22Rv1 (cell line): Measurements from ENCODE around the gene HEXD.
"Not testable (repeated sequence)": the region's sequence is repeated elsewhere in the genome, so short reads cannot be mapped to it uniquely, and the experiment has no call there.

Experiments
- H3K27ac ChIP-seq: fragments of 450-650 bp; 2 replicates; pipeline ENCODE4 v1.5.1; 2017
- ZFX ChIP-seq: fragments of 450-650 bp; IDR thresholded peaks from 2 replicates; pipeline ENCODE4 v1.6.1; 2017; ENCODE audit warnings: antibody characterized with exemption, borderline replicate concordance
- TF ChIP-seq, protein P1 (sequence below): fragments of 450-650 bp; IDR thresholded peaks from 2 replicates; pipeline ENCODE4 v1.5.1; 2017; ENCODE audit warnings: mild to moderate bottlenecking

HEXD gene

GRCh38 chr17:82374626-82375331 is 43.4 kb upstream of the HEXD start:
- H3K27ac ChIP-seq: no peak overlapping the region
- no peak for TF ChIP-seq ZFX
- TF ChIP-seq, protein P1, sequence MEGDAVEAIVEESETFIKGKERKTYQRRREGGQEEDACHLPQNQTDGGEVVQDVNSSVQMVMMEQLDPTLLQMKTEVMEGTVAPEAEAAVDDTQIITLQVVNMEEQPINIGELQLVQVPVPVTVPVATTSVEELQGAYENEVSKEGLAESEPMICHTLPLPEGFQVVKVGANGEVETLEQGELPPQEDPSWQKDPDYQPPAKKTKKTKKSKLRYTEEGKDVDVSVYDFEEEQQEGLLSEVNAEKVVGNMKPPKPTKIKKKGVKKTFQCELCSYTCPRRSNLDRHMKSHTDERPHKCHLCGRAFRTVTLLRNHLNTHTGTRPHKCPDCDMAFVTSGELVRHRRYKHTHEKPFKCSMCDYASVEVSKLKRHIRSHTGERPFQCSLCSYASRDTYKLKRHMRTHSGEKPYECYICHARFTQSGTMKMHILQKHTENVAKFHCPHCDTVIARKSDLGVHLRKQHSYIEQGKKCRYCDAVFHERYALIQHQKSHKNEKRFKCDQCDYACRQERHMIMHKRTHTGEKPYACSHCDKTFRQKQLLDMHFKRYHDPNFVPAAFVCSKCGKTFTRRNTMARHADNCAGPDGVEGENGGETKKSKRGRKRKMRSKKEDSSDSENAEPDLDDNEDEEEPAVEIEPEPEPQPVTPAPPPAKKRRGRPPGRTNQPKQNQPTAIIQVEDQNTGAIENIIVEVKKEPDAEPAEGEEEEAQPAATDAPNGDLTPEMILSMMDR: no peak

DNA sequence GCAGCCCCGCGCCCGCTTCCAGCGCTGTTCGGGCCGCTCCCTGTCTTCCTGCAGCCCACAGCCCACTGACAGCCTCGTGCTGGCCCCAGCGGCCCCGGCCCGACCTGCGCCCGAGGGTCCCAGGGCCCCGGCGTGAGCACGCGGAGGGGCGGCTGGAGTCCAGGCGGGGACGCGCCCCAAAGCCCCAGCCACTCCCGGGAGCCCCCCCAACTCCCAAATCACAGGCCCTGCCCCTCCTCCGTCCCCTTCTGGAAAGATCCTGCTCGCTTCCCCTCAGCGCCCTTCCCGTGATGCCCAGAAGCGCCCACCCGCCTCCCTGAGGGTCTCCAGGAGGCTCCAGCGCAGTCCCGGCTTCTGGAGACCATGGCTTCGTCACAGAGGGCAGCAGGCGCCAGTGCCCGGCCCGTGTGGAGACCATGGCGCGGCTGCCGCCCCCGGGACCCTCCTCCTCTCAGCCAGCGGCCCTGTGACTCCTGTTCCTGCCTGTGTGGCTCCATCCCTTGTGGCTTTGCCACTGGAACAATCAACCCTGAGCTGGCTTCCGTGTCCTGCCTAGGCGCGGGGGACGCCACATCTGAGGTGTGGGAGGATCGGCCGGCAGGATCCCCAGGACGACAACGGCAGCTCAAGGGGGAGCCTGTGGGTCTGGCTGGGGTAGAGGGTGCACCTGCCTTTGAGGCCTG is 42.6 kb upstream of the HEXD start:
- TF ChIP-seq ZFX: no peak
- TF ChIP-seq, protein P1: no peak
- H3K27ac ChIP-seq: no peak overlapping the region

GRCh38 chr17:82376042-82376730 is 42.0 kb upstream of the HEXD start:
- no peak overlapping the region for H3K27ac ChIP-seq
- TF ChIP-seq, protein P1: no peak
- TF ChIP-seq ZFX: no peak

DNA sequence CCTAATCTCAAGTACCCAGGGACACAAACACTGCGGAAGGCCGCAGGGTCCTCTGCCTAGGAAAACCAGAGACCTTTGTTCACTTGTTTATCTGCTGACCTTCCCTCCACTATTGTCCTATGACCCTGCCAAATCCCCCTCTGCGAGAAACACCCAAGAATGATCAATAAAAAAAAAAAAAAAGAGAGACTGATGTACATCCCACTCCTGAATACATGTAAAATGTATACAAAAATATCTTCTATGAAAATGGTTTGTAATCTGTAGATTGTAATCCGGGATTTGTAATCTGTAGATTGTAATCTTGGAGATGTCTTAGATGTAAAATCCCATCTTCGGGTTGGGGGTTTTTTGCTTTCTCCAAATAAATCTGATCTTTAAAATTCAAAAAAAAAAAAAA is 40.9 kb upstream of the HEXD start:
- not testable (repeated sequence) for H3K27ac ChIP-seq

DNA sequence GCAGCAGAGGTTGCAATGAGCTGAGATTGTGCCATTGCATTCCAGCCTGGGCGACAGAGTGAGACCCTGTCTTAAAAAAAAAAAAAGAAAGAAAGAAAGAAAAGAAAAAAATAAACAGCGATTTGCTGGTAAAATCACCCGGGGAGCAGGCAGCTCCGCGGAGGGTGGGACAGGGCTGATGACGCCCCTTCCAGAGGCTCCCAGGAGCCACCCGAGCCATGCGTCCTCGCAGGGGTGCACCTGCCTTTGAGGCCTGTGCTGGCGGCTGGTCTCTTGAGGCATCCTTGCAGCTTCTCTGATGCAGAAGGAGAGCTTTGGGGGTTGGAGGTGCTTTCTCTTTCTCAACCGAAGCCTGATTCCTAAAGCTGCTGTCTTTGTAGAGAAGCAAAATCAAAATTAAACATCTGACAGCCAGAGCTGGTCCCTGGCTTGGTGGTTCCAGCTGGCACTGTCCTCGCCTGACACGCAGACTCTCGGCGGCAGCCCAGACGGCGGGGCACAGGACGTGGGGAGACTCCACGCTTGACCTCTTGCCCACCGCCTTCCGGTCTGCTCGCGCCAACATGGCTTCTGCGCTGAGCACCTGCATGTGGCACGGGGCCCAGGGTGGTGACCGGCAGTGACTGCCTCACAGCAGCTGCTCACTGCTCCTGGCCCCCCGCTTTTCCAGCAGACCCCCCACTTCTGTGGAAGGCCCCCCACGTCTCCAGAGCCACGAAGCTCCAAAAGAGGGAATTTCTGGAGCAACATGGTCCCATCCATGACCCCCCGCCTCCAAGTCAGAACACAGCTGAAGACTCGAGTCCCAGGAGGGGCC is 40.0 kb upstream of the HEXD start:
- no peak overlapping the region for H3K27ac ChIP-seq
- no peak for TF ChIP-seq ZFX
- TF ChIP-seq, protein P1: no peak

DNA sequence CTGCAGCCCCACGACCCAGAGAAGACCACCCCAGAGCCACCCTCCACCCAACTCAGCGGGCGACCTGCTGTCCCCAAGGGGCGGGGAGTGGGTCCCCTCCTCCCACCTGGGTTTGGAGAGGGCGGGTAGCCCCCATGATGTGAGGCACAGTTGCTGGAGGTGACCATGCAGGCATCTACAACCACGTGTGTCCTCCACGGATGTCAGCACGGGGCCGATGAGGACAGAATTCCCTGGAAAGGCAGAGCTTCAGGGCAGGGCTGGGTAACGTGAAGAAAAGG is 39.5 kb upstream of the HEXD start:
- no peak overlapping the region for H3K27ac ChIP-seq
- no peak for TF ChIP-seq ZFX
- TF ChIP-seq, protein P1: no peak

GRCh38 chr17:82380860-82381702 is 37.1 kb upstream of the HEXD start:
- TF ChIP-seq, protein P1: no peak
- no peak for TF ChIP-seq ZFX
- 0 out of 2 replicates have a peak overlapping the region, but pooled peaks have one; percentile 22 for H3K27ac ChIP-seq

DNA sequence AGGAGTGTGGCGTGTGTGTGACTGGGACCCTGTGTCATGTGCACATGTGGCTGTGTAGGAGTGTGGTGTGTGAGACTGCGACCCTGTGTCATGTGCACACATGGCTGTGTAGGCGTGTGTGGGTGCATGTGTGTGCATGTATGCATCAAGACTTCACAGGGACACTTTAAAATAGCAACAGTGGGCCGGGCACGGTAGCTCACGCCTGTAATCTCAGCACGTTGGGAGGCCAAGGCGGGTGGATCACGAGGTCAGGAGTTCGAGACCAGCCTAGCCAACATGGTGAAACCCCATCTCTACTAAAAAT is 36.5 kb upstream of the HEXD start:
- H3K27ac ChIP-seq: not testable (repeated sequence)

DNA sequence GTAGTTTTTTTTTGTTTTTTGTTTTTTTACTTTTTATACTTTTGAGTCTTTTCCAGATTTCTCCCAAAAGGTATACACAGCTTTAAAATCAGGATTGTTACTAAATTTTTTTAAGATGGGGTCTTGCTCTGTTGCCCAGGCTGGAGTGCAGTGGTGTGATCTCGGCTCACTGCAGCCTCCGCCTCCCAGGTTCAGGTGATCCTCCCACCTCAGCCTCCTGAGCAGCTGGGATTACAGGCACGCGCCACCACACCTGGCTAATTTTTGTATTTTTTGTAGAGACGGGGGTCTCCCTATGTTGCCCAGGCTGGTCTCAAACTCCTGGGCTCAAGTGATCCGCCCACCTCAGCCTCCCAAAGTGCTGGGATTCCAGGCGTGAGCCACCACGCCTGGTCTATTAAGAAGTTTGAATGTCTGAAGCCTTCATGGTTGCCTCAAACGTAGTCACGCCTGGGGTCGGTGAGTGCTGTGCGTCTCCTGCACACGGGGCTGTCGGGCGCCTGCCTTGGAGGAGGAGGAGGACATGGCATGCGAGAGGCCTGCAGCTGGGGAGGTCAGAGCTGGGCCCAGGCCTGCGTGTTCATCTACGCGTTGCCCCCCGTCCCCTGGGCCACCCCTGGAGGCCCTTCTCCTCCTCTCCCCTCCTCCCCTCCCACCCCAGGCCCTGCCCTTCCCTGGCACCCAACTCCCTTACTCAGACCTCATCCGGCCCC is 35.8 kb upstream of the HEXD start:
- not testable (repeated sequence) for H3K27ac ChIP-seq
